ENCODE data around the gene CCDC85C. TPM values are rescaled to one million over a fixed set of nuclear protein-coding genes. Genes with fewer than 3 reads are reported as not detected.

Gene CCDC85C
- total and polyA plus RNA-seq, 4 donors, result 4.0 to 23.9 (median 9.6) TPM

DNA sequence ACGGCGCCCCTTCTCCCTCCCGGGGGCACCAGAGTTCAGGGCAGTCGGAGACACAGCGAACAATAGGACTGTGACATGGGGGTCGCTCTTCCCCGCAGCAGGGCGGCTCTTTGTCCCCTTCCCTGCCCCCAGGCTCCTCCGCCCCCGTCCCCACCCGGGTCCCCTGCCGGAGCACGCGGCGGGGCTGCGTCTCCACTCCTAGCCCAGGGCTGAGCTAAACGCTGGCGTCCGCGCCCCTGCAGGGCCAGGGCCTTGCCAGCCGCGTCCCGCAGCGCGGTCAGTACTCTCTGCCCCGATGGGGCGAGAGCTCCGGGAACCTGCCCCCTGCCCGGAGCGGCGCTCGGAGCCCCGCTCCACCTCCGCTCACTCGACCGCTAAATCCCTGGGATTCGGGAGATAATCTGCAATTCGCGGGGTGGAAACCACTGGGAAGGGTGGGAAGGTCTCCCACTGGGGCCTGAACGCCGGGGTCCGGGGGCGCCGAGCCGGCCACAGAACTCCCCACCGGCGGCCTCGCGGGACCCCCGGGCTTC lies 825 bp upstream of the CCDC85C start:
- H3K4me1 ChIP-seq (ENCODE audit: control insufficient read depth in 4 of 4, insufficient read depth in 4 of 4, low read length in 3 of 4), result peaks cover 17 to 38% (median 21%) of the 10 kb centered on the region in 4 donors
- H3K27ac ChIP-seq (ENCODE audit: low read depth in 1 of 2, low read length in 2 of 2), result peak overlapping the region; percentile 77 to 81
- no peaks in the 10 kb centered on the region for H3K9me3 ChIP-seq (ENCODE audit: control insufficient read depth in 4 of 4, low read length in 3 of 4)
- peak overlapping the region; percentile 59 to 82 (median 76) for H3K4me3 ChIP-seq (ENCODE audit: low read depth in 1 of 3, low read length in 3 of 3)
- no peaks in the 10 kb centered on the region for H3K27me3 ChIP-seq (ENCODE audit: control insufficient read depth in 4 of 4, insufficient read depth in 4 of 4, low read length in 3 of 4)
- TF ChIP-seq GABPA (IDR thresholded peaks at IDR 0.05 in 1 of 2, conservative IDR thresholded peaks at IDR 0.05 in 1 of 2), result no peak
- no peak for TF ChIP-seq HNF4G (IDR thresholded peaks at IDR 0.05)
- TF ChIP-seq, protein P1, sequence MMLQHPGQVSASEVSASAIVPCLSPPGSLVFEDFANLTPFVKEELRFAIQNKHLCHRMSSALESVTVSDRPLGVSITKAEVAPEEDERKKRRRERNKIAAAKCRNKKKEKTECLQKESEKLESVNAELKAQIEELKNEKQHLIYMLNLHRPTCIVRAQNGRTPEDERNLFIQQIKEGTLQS (IDR thresholded peaks at IDR 0.05), result no peak
- TF ChIP-seq NR2F2 (IDR thresholded peaks at IDR 0.05), result no peak
- TF ChIP-seq, protein P2, sequence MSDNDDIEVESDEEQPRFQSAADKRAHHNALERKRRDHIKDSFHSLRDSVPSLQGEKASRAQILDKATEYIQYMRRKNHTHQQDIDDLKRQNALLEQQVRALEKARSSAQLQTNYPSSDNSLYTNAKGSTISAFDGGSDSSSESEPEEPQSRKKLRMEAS (IDR thresholded peaks at IDR 0.05), result no peak
- TF ChIP-seq SP1 (IDR thresholded peaks at IDR 0.05), result no peak
- TF ChIP-seq, protein P3, sequence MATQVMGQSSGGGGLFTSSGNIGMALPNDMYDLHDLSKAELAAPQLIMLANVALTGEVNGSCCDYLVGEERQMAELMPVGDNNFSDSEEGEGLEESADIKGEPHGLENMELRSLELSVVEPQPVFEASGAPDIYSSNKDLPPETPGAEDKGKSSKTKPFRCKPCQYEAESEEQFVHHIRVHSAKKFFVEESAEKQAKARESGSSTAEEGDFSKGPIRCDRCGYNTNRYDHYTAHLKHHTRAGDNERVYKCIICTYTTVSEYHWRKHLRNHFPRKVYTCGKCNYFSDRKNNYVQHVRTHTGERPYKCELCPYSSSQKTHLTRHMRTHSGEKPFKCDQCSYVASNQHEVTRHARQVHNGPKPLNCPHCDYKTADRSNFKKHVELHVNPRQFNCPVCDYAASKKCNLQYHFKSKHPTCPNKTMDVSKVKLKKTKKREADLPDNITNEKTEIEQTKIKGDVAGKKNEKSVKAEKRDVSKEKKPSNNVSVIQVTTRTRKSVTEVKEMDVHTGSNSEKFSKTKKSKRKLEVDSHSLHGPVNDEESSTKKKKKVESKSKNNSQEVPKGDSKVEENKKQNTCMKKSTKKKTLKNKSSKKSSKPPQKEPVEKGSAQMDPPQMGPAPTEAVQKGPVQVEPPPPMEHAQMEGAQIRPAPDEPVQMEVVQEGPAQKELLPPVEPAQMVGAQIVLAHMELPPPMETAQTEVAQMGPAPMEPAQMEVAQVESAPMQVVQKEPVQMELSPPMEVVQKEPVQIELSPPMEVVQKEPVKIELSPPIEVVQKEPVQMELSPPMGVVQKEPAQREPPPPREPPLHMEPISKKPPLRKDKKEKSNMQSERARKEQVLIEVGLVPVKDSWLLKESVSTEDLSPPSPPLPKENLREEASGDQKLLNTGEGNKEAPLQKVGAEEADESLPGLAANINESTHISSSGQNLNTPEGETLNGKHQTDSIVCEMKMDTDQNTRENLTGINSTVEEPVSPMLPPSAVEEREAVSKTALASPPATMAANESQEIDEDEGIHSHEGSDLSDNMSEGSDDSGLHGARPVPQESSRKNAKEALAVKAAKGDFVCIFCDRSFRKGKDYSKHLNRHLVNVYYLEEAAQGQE (IDR thresholded peaks at IDR 0.05), result no peak
- no peak for TF ChIP-seq FOXA1 (IDR thresholded peaks at IDR 0.05)
- TF ChIP-seq, protein P4, sequence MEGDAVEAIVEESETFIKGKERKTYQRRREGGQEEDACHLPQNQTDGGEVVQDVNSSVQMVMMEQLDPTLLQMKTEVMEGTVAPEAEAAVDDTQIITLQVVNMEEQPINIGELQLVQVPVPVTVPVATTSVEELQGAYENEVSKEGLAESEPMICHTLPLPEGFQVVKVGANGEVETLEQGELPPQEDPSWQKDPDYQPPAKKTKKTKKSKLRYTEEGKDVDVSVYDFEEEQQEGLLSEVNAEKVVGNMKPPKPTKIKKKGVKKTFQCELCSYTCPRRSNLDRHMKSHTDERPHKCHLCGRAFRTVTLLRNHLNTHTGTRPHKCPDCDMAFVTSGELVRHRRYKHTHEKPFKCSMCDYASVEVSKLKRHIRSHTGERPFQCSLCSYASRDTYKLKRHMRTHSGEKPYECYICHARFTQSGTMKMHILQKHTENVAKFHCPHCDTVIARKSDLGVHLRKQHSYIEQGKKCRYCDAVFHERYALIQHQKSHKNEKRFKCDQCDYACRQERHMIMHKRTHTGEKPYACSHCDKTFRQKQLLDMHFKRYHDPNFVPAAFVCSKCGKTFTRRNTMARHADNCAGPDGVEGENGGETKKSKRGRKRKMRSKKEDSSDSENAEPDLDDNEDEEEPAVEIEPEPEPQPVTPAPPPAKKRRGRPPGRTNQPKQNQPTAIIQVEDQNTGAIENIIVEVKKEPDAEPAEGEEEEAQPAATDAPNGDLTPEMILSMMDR (IDR thresholded peaks at IDR 0.05; ENCODE audit: low read depth, low read length, missing input control), result no peak
- TF ChIP-seq TAF1 (conservative IDR thresholded peaks at IDR 0.05), result no peak
- no peak for TF ChIP-seq JUND (IDR thresholded peaks at IDR 0.05)
- TF ChIP-seq FOXA2 (IDR thresholded peaks at IDR 0.05), result no peak
- TF ChIP-seq HNF4A (conservative IDR thresholded peaks at IDR 0.05), result no peak
- TF ChIP-seq, protein P5, sequence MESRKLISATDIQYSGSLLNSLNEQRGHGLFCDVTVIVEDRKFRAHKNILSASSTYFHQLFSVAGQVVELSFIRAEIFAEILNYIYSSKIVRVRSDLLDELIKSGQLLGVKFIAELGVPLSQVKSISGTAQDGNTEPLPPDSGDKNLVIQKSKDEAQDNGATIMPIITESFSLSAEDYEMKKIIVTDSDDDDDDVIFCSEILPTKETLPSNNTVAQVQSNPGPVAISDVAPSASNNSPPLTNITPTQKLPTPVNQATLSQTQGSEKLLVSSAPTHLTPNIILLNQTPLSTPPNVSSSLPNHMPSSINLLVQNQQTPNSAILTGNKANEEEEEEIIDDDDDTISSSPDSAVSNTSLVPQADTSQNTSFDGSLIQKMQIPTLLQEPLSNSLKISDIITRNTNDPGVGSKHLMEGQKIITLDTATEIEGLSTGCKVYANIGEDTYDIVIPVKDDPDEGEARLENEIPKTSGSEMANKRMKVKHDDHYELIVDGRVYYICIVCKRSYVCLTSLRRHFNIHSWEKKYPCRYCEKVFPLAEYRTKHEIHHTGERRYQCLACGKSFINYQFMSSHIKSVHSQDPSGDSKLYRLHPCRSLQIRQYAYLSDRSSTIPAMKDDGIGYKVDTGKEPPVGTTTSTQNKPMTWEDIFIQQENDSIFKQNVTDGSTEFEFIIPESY (IDR thresholded peaks at IDR 0.05), result no peak
- no peak for TF ChIP-seq EGR1 (IDR thresholded peaks at IDR 0.05; ENCODE audit: low read depth in 2 of 2)
- no peak for TF ChIP-seq YY1 (IDR thresholded peaks at IDR 0.05)
- no peak for DNase-seq (ENCODE audit: low spot score)
- WGBS, result under 1% methylated on average over 50 of the region's 50 CpGs
- peak overlapping the region in 1 of 2 donors; percentile 54 for H3K9ac ChIP-seq (ENCODE audit: low read depth in 1 of 2, low read length in 2 of 2)
- no peaks in the 10 kb centered on the region for H3K36me3 ChIP-seq (ENCODE audit: control insufficient read depth in 4 of 4, insufficient read depth in 3 of 4, low read depth in 1 of 4, low read length in 3 of 4)

All from liver (tissue), 9 donors.